RPMI7951 (cell line): Measurements from ENCODE around the gene CARD8. TPM values are rescaled to one million over a fixed set of nuclear protein-coding genes. Genes with fewer than 3 reads are reported as not detected.

Experiments used
- DNase-seq: peaks from one replicate; pipeline ENCODE4 v3.0.0-alpha.2; 2012; ENCODE audit warnings: low read depth
- total RNA-seq: library from RNA; depleted of rRNA; stranded (reverse); fragments of >200 nt; shearing (Covaris generic); gene quantifications from 2 replicates; pipeline ENCODE4 v1.2.3, GENCODE V29; 2014

Gene CARD8
- total RNA-seq, 1 experiment from 2014 or later: 28.1 TPM

GRCh38 chr19:48210005-48210404, 45.7 kb downstream of the CARD8 start:
- DNase-seq: no peak

GRCh38 chr19:48206397-48207093, 49.2 kb downstream of the CARD8 start:
- DNase-seq: no peak

- peak; percentile 95 for DNase-seq
Observed at GRCh38 chr19:48203794-48204628, 51.7 kb downstream of the CARD8 start.

GRCh38 chr19:48203222-48203793, 52.4 kb downstream of the CARD8 start:
- no peak for DNase-seq

- no peak for DNase-seq
Observed at GRCh38 chr19:48196933-48197665, 58.6 kb downstream of the CARD8 start.

GRCh38 chr19:48196321-48196763, 59.4 kb downstream of the CARD8 start:
- no peak for DNase-seq

GRCh38 chr19:48194844-48195830, 60.6 kb downstream of the CARD8 start:
- DNase-seq: no peak

- DNase-seq: no peak
Observed at GRCh38 chr19:48194041-48194843, 61.5 kb downstream of the CARD8 start.

- no peak for DNase-seq
Observed at GRCh38 chr19:48192750-48193149, 63.0 kb downstream of the CARD8 start.

- no peak for DNase-seq
Observed at GRCh38 chr19:48190885-48191284, 64.8 kb downstream of the CARD8 start.

GRCh38 chr19:48190288-48190884, 65.3 kb downstream of the CARD8 start:
- peak; percentile 18 for DNase-seq

GRCh38 chr19:48186541-48186991, 69.1 kb downstream of the CARD8 start:
- DNase-seq: no peak

GRCh38 chr19:48186015-48186414, 69.7 kb downstream of the CARD8 start:
- no peak for DNase-seq

- DNase-seq: no peak
Observed at GRCh38 chr19:48183356-48183755, 72.4 kb downstream of the CARD8 start.

GRCh38 chr19:48182434-48182833, 73.3 kb downstream of the CARD8 start:
- no peak for DNase-seq

- DNase-seq: no peak
Observed at GRCh38 chr19:48181505-48181904, 74.2 kb downstream of the CARD8 start.

GRCh38 chr19:48176226-48176625, 79.5 kb downstream of the CARD8 start:
- no peak for DNase-seq

- no peak for DNase-seq
Observed at GRCh38 chr19:48175578-48175977, 80.1 kb downstream of the CARD8 start.

GRCh38 chr19:48174445-48175030, 81.2 kb downstream of the CARD8 start:
- DNase-seq: no peak
